HG02623 (cell line): Measurements from ENCODE around the gene CDCA5.

Experiments used
- ATAC-seq: cut with Tn5 transposase; IDR thresholded peaks from one replicate; pipeline ENCODE4 v1.9.1; 2021; ENCODE audit warnings: moderate library complexity; ENCODE audit not compliant: unreplicated experiment

CDCA5 gene

DNA sequence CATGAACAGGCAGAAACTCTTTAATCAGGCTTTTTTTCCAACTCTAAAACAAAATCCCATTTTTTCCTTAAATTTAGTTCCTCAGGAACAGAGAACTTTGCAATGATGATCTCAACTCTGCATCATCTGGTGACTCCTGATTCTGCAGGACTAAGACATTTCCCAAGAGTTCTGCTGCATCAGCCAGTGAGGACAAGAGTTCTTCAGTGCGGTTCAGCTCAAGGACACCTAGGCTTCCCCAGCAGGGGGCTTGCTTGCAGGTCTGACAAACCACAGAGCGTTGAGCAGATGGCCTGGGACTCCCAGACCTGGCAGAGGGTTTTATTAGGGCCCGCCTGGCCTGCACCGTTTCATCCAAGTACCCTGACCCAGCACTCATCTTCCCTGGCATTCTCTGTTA lies 6.4 kb downstream of the CDCA5 start:
- no peak for ATAC-seq

DNA sequence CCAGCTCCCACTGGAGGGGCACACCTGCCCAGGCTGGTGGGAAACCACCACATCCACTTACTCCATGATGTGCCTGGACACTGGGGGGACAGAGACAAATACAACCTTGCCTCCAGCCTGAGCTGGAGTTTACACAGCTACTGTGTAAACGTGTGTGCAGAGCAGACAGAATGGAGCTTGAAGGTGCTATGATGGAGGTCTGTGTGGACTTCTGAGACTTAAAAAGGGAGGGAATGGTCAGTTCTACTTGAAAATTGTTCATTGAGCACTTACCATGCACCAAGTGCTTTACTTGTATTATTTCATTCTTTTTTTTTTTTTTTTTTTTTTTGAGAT lies 11.2 kb downstream of the CDCA5 start:
- ATAC-seq: no peak

DNA sequence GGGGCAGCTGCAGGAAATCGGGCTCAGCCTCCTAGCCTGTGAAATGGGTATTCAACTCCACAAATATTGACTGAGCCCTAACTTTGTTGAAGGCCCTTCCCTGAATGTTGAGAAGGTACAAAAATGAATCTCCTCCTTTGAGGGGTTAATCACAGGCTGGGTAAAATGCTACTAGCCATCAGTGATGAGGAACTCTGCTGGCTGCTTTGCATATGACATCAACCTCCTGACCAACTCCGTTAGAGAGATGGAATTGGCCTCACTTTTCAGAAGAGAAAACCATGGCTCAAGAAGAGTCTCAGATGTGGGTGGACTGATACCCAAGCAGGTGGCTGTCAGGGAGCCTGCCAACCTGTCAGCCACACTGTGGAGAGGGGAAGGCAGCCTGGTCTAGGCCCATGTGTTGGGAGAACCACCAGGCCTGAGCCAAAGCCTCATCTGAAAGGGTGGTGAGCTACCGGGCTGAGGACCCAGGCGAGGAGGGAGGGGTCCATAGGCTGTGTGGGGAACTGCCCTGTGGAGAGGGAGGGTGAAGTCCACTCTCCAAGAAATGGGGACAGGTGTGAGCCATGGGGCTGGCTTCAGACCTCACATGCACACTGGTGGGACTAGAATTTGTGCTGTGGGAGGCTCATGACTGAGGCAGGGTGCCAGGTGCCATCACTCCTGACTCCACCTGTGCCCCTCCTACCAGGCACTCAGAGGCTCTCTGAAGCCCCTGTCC lies 11.8 kb downstream of the CDCA5 start:
- no peak for ATAC-seq

DNA sequence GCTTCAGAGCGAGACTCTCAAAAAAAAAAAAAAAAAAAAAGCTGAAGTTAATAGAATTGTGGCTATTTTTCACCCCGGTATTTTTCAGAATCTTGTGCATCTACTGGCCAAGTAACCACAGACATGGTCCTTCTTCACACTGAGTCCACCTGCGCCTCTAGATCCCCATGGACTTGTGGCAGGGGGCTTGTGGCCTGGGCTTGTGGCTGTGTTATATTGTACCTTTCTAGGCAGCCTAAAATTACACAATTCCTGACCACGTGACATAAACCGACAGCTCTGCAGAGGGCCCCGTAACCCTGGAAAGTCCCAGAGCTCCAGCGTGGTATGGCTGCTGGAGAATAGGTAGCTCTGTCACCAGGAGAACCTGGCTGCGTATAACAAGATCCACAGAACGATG lies 14.6 kb downstream of the CDCA5 start:
- no peak for ATAC-seq

DNA sequence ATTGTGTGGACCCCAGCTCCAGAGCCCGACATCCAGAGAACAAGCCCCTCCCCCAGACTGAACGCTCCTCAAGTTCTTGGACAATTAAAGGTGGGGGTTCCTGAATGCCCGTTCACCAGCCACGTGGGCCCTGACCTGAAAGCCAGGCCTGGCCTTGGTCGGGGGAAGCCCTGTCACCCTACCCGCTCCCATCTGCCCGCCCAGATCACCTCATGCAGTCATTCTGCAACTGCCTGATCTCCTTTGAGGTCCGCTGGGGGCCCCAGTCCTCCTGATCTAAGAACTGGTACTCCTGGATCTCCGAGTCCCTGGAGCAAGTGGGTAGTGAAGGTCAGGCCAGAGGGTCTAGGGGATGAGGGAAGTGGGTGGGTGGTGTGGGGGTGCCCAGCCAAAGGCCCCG lies 16.4 kb downstream of the CDCA5 start:
- ATAC-seq: no peak

DNA sequence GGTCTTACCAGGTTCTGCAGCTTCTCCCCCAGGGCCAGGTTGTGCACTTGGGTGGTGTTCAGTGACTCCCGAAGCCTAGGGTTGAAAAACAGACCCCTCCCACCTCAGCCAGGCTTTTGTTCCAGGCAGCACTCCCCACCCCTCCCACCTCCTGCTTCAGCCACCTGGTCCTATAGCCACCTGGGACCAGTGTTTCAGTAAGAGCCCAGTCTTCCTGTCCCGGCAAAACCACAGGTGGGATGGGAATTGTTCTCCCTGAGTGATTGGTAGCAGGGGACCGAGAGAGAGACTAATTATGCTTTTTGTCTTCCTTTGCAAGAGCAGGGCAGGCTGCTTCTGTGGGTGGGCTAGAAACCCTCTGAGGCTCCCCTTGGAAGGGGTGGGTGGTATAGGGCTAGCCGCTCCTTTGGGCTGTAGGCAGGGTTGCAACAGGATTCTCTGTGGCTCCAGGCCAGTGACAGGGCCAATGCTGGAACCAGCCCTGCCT lies 17.0 kb downstream of the CDCA5 start:
- ATAC-seq: no peak

DNA sequence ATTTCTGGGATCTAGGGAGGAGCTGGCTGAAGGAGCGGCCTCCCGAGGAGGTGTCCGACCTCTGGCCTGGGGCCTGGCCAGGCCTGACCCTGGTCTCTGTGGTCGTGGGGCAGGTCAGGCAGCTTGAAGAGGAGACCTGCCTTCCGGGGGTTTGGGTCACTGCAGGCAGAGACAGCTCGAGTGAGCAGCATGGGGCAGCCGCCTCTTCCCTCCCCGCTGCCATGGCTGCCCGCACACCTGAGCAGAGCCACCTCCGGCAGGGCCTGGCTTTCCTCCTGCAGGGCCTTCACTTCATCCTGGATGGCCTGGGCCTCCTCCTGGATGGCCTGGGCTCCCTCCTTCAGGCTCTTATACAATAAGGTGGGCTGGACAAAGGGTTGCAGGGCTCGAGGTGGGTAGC lies 17.5 kb downstream of the CDCA5 start:
- no peak for ATAC-seq

DNA sequence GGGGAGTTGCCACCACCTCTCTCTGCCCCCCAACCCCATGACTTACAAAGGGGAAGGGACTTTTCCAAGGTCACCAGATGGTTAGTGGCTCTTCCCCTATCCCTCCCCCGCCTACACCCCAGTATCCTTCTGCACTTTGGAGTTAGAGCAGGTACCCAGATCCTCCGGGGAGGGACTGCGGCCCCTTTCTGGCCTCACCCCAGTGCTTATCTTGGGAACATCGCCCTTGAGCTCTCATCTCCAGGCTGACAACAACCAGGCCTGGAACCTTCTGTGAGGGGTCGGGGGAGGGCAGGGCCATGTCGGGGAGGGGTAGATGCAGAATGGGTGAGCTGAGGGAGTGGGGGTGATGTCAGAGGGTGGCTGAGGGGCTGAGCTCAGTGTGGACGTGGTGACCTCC lies 18.0 kb downstream of the CDCA5 start:
- ATAC-seq: no peak

DNA sequence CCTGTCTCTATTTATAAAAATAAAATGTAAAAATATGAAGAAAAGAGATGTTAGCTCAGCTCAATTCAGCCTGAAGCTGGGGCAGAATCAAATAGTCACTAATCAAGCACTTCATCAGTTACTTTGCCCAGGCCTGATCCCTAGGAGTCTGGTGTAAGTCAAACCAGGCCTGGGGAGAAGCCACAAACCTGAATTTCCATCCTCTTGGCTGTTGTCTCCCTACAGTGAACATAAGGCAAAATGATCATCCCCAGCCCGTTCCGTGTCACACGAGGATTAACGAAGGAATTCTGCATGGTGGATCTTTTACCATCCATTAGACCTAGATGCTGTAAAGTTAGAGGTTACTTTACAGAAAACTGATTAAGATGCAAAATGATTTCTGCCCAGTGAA lies 19.0 kb downstream of the CDCA5 start:
- no peak for ATAC-seq

DNA sequence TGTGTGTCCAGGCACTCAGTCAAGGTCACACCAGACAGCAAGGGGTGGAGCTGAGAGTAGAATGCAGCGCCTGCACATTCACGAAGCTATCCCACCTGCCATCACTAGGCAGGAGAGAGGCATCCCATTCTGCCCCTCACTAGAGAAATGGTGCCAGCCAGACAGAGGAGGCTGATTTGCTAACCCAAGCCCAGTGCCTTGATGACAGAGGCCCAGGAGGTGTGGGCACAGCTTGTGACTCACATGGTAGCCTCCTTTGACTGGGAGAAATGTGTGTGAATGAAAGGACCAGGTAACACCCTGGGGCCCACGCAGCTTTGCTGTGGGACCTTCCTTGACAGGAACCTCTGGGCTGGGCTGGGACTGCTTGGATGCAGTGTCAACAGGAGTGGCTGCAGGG lies 20.3 kb downstream of the CDCA5 start:
- no peak for ATAC-seq

DNA sequence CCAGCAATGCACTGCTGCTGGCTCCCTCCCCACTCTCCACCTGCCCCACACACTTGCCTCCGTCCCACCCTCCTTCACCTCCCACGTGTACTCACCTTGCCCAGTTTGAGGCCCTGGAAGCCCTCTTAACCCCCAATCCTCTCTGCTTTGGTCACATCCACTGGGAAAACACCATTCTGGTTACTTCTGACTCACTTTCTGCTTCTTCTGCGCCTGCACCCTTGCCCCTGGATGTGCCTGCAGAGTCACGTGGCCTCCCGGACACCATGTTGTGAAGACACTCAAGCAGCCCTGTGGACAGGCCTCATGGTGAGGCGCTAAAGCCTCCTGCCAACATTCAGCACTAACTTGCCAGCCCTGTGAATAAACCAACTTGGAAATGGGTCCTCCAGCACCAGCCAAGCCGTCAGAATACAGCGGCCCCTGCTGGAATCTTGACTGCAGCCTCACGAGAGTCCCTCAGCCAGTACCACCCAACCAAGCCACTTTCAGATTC lies 22.9 kb downstream of the CDCA5 start:
- ATAC-seq: no peak

DNA sequence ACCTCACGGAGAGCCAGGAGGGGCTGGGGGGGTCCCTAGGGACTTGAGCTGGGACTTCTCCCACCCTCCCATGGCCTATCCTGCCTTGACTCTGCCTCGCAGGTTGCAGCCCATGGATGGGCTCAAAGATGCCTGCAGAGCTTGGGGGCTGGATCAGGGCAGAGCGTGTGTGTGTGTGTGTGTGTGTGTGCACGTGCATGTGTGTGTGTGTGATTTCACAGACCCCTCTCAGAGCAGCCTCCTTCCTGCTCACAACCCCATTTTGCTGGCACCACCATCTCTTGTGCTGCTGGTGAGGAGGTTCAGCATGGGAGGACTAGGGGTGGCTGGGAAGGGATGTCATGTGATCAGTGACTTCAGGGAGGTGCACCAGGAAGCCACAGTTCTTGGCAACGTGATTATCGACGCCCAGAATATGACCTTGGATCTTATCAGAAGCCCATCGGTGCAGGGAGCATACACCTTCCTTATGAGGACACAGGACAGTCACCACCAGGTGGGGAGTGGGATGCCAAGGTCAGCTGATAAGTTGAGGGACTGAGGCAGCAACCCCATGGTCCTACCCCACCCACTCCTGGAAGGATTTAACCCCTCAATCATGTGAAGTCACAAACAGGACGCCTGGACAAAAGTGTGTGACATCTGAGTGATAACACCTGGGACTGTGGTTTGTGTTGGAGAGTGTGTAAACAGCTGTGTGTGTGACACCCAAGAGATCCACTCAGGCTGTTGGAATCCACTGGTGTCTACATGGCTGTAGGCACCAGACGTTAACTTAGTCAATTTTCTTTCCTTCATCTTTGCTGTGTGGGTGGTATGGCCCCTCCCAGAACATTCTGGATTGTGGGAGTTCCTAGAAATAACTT lies 23.6 kb downstream of the CDCA5 start:
- no peak for ATAC-seq

DNA sequence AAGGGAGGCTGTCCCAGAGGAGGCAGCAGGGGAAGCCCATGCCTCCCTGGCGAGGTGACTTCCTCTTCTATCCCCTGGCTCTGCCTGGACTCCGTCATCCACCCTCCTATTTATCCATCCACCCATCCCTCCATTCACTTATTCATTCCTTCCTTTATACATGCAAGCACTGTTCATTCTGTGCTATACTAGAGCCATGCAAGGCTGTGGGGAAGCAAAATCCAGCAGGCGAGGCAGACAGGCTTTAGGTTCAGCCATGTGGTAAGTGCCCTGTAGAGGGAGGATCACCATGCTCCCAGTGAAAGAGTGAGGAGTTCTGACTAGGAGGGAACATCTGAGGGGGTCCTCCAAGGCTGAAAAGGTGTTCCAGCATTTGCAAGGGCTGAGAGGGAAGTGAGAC lies 24.3 kb downstream of the CDCA5 start:
- no peak for ATAC-seq

DNA sequence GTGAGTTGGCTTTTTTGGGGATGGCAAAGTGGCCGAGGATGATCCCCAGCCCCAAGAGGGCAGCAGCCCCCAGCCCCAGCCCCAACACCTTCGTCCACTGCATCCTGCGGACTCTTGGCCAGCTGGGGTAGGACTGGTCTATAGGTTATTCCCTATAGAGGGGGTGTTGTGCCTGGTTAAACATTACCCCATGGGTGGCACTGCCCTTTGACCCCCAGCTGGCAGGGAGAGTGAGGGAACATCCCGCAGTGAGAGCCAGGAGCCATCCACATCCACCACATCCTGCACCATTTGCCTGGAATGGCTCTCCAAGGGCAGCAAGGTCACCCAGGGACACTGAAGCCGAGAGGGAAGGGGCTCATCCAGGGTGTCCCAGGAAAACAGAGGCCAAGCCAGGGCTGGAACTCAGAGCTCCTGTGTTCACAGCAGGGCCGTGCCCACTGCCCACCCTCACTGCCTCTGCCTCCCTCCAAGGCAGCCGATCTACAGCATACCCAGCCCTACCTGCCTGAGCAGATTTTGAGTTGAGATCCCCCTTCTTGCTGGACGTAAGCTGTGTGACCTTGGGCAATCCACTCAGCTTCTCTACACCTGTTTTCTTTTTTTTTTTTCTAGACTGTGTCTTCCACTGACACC lies 25.3 kb downstream of the CDCA5 start, which contains the start of gene NAALADL1:
NAALADL1 (minus strand) TSS at position 135 of the 636 bp plus-strand sequence; CDS start at position 103, 32 bp downstream.
- ATAC-seq: no peak

DNA sequence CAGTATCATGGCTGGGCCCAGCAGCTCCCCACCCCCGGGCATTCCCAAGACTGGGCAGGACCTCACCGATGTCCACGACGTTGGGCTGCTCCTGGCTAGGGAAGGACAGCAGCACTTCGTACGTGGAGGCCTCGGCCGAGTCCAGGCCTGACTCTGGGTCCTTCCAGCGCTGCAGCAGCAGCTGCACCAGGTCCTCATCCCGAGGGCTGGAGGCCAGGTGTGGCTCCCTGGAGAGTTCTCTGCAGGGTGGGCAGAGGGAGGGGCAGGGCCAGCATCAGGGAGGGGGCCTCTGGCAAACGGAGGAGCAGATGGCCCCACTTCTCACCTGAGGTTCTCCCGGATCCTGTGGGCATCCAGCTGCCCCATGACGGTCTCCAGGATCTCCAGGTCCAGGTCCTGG lies 25.8 kb downstream of the CDCA5 start:
- no peak for ATAC-seq

DNA sequence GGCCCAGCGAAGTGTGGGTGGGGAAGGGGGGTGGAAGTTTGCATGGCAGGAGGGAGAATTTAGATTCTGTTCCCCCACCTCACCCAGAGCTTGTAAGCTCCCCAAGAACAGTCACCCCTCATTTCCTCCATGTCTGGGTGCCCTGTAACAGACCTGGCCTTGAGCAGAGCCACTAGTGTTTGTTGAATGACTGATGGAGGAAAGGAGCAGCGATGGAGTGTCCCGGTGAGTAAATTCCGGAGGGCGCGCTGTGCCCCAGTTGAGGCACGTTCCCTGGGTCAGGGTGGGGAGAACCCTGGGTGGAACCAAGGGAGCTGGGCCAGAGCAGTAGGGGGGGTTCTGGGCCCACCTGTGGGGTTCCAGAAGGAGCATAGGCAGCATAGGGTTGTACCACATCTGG lies 26.3 kb downstream of the CDCA5 start:
- ATAC-seq: no peak

DNA sequence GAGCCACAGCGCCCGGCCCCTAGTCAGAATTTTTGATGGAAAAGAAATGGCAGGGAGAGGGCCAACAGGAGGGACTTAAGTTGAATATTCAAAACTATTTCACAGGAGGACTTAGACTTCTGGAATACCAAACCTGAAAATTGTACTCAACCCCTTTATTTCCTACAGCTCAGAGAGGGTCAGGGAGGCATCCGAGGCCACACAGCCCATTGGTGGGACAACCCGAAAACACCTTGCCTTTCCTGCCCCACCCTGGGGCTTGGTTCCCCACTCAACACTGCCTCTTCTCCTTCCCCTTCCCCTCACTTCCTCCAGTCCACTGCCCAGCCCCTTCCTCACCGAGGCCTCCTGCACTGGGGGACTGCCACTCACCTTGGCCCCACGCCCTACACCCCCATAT lies 26.8 kb downstream of the CDCA5 start:
- no peak for ATAC-seq

DNA sequence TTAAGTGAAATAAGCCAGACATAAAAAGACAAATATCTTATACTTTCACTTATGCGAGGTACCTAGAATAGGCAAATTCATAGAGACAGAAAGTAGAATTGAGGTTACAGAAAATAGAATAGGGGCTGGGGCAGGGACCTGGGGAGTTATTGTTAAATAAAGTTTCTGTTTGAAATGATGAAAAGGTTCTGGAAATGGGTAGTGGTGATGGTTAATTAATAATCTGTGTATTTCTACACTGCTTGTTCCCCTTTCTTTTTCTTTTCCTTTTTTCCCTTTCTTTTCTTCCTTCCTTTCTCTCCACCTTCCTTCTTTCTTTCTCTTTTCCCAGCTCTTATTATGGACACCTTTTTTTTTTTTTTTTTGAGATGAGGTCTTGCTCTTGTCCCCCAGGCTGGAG lies 28.3 kb downstream of the CDCA5 start:
- no peak for ATAC-seq

DNA sequence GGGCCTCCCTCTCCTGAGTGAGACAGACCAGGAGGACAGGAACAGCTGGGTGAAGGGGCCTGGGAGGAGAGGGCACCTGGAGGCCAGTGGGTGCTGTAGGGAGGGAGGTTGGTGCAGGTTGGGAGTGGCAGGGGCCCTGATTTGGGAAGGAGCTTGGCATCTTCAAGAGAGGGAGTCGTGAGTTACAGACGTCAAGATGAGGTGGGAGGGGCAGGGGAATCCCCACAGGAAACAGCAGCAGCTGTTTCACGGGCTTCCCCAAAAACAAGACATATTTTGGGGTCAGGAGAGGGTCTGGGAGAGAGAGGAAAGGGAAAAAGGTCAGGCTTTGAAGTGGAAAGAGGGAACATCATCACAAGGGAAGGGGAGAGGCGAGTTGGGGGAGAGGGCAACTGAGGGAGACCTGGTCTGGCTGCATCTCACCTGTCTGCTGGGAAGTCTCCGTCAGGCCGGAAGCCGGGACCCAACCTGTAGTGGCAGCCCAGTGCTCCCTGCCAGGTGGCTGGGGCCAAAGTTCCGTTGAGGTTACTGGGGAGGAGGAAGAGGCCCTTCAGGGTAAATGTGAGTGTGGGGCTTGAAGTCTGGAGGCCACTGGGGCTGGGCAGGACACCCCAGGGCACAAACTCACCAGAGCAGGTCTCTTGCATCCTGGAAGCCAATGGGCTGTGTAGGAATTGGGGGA lies 29.9 kb downstream of the CDCA5 start:
- no peak for ATAC-seq

DNA sequence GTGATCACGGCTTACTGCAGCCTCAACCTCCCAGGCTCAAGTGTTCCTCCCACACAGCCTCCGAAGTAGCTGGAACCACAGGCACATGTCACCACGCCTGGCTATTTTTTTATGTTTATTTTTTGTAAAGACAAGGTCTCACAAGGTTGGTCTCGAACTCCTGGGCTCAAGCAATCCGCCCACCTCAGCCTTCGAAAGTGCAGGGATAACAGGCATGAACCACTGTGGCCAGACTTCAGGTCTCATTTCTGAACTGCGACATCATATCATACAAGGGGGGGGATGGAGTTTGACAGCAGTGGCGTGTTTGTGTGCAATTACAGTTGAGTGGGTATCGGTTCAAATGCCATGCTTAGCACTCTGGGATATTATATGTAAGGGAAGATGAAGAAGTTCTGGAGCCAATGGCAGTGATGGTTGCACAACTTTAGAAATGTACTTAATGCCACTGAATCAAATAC lies 32.4 kb downstream of the CDCA5 start:
- no peak for ATAC-seq
